ENCODE measurements around the gene CYP2U1. TPM values are rescaled to one million over a fixed set of nuclear protein-coding genes. Genes with fewer than 3 reads are reported as not detected.

Gene CYP2U1
- total and polyA plus RNA-seq, 9 of the 15 experiments (the other 6 are each of a cell fraction or from before 2014, with no cell fraction given): 0.03 to 0.15 (median 0.07) TPM

DNA sequence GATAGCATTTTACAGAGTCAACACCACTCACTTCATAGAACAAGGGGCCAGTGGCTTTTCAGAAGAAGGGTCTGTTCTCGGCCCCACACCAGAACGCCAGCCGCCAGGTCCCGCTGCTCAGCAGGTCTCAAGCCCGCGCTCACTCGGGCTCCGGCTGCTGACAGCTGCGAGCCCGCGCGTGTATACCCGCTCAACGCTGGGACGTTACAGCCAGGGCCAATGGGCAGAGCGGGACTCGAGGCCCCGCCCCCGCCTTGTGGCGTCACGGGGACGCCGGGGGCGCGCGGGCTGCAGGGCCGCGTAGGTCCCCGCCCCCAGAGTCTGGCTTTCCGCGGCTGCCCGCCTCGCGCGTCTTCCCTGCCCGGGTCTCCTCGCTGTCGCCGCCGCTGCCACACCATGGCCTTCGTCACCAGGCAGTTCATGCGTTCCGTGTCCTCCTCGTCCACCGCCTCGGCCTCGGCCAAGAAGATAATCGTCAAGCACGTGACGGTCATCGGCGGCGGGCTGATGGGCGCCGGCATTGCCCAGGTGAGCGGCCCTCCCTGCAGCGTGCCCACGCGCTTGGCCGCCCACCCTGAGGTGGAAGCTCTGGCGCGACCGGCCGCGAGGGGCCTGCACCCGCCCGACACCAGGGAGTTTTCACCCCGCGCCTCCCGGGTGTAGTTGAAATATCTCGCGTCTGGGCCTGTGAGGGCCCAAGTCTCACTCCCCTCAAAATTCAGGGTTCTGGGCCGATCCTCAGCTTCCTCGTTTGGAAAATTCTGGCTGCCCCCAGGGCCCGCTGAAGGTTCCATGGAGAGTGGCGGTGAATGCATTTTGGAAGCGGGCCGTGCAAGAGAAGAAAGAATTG is 58.4 kb downstream of the CYP2U1 start, which contains the start of gene HADH (continued):
- TF ChIP-seq MED1 (CRISPR knock-in tag; IDR thresholded peaks at IDR 0.05; ENCODE audit: borderline replicate concordance) (no peak), TFAM (CRISPR knock-in tag; conservative IDR thresholded peaks at IDR 0.05) (no peak), ATF6 (CRISPR knock-in tag; IDR thresholded peaks at IDR 0.05) (peak; percentile 82; the same call in 1 of the 2 replicates), ZNF696 (CRISPR knock-in tag; conservative IDR thresholded peaks at IDR 0.05) (no peak), DDX20 (tag; IDR thresholded peaks at IDR 0.05; ENCODE audit: low read depth) (no peak), CCNT2 (IDR thresholded peaks at IDR 0.05; ENCODE audit: borderline replicate concordance, extremely low read depth, insufficient read length, low read depth, low read length) (peak; percentile 76), MEF2D (tag; conservative IDR thresholded peaks at IDR 0.05; ENCODE audit: low read depth) (no peak), ETV6 (IDR thresholded peaks at IDR 0.05; ENCODE audit: borderline replicate concordance in 1 of 2, low read depth in 2 of 2, low read length in 1 of 2) (no peak), ETV6 (CRISPR knock-in tag; IDR thresholded peaks at IDR 0.05; ENCODE audit: borderline replicate concordance) (0 out of 2 replicates have a peak, but pooled peaks have one; percentile 51), ARID2 (IDR thresholded peaks at IDR 0.05) (no peak), ZNF75A (CRISPR knock-in tag; IDR thresholded peaks at IDR 0.05) (no peak), HNRNPUL1 (IDR thresholded peaks at IDR 0.05; ENCODE audit: low read length) (no peak), ETS1 (conservative IDR thresholded peaks at IDR 0.05; ENCODE audit: control insufficient read depth, low read depth, low read length) (peak; percentile 69)
- TF ChIP-seq, protein P1, sequence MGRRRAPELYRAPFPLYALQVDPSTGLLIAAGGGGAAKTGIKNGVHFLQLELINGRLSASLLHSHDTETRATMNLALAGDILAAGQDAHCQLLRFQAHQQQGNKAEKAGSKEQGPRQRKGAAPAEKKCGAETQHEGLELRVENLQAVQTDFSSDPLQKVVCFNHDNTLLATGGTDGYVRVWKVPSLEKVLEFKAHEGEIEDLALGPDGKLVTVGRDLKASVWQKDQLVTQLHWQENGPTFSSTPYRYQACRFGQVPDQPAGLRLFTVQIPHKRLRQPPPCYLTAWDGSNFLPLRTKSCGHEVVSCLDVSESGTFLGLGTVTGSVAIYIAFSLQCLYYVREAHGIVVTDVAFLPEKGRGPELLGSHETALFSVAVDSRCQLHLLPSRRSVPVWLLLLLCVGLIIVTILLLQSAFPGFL (CRISPR knock-in tag; IDR thresholded peaks at IDR 0.05): no peak
- TF ChIP-seq, protein P2, sequence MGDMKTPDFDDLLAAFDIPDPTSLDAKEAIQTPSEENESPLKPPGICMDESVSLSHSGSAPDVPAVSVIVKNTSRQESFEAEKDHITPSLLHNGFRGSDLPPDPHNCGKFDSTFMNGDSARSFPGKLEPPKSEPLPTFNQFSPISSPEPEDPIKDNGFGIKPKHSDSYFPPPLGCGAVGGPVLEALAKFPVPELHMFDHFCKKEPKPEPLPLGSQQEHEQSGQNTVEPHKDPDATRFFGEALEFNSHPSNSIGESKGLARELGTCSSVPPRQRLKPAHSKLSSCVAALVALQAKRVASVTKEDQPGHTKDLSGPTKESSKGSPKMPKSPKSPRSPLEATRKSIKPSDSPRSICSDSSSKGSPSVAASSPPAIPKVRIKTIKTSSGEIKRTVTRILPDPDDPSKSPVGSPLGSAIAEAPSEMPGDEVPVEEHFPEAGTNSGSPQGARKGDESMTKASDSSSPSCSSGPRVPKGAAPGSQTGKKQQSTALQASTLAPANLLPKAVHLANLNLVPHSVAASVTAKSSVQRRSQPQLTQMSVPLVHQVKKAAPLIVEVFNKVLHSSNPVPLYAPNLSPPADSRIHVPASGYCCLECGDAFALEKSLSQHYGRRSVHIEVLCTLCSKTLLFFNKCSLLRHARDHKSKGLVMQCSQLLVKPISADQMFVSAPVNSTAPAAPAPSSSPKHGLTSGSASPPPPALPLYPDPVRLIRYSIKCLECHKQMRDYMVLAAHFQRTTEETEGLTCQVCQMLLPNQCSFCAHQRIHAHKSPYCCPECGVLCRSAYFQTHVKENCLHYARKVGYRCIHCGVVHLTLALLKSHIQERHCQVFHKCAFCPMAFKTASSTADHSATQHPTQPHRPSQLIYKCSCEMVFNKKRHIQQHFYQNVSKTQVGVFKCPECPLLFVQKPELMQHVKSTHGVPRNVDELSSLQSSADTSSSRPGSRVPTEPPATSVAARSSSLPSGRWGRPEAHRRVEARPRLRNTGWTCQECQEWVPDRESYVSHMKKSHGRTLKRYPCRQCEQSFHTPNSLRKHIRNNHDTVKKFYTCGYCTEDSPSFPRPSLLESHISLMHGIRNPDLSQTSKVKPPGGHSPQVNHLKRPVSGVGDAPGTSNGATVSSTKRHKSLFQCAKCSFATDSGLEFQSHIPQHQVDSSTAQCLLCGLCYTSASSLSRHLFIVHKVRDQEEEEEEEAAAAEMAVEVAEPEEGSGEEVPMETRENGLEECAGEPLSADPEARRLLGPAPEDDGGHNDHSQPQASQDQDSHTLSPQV (IDR thresholded peaks at IDR 0.05): peak; percentile 63
- TF ChIP-seq, protein P3, sequence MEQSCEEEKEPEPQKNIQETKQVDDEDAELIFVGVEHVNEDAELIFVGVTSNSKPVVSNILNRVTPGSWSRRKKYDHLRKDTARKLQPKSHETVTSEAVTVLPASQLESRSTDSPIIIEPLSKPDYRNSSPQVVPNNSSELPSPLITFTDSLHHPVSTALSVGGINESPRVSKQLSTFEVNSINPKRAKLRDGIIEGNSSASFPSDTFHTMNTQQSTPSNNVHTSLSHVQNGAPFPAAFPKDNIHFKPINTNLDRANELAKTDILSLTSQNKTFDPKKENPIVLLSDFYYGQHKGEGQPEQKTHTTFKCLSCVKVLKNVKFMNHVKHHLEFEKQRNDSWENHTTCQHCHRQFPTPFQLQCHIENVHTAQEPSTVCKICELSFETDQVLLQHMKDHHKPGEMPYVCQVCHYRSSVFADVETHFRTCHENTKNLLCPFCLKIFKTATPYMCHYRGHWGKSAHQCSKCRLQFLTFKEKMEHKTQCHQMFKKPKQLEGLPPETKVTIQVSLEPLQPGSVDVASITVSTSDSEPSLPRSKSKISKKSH (CRISPR knock-in tag; IDR thresholded peaks at IDR 0.05): no peak
